GM12873 (cell line): ENCODE measurements around the gene MYBPHL.

ENCODE experiments used
- CTCF ChIP-seq: IDR thresholded peaks from 2 replicates; pipeline ENCODE4 v1.5.1; 2012; ENCODE audit warnings: low read depth, mild to moderate bottlenecking, moderate library complexity, low read length, control low read depth; ENCODE audit not compliant: insufficient read depth; ENCODE audit errors: missing control alignments

MYBPHL gene

GRCh38 chr1:109319114-109319513, 12.3 kb upstream of the MYBPHL start:
- TF ChIP-seq CTCF = no peak

- TF ChIP-seq CTCF = no peak
These were observed 9.7 kb upstream of the MYBPHL start for GRCh38 chr1:109316506-109316905.

GRCh38 chr1:109315288-109315687, 8.5 kb upstream of the MYBPHL start:
- TF ChIP-seq CTCF = no peak

- TF ChIP-seq CTCF = no peak
These were observed 8.0 kb upstream of the MYBPHL start for GRCh38 chr1:109314795-109315194.

- no peak for TF ChIP-seq CTCF
These were observed 6.4 kb upstream of the MYBPHL start for GRCh38 chr1:109312978-109313775.

GRCh38 chr1:109312246-109312645, 5.4 kb upstream of the MYBPHL start:
- TF ChIP-seq CTCF = no peak

GRCh38 chr1:109309347-109309746, 2.5 kb upstream of the MYBPHL start:
- TF ChIP-seq CTCF = no peak
